AG10803 (cell line): ENCODE measurements around the gene THOP1.

Source experiments
- DNase-seq: peaks from one replicate; pipeline ENCODE4 v3.0.0; 2010; ENCODE audit warnings: low read depth
- H3K4me3 ChIP-seq: 2 replicates; pipeline ENCODE4 v1.5.1; 2011; ENCODE audit warnings: mild to moderate bottlenecking, low read length, control low read depth
- TF ChIP-seq, protein P1 (sequence below): conservative IDR thresholded peaks from 2 replicates; pipeline ENCODE4 v1.5.1; 2011; ENCODE audit warnings: mild to moderate bottlenecking, low read length, control low read depth, inconsistent platforms

Gene THOP1

DNA sequence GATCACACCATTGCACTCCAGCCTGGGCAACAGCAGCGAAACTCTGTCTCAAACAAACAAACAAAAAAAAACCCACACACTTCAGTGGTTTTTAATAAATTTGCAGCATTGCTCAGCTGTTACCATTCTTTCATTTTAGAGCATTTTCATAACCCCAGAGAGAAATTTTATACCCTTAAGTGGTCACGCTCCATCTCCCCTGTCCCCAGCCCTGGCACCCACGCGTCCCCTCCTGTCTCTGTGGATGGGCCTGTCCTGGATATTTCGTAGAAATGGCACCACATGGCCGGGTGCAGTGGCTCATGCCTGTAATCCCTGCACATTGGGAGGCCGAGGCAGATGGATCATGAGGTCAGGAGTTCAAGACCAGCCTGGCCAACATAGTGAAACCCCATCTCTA lies 7.8 kb downstream of the THOP1 start:
- DNase-seq = no peak
- H3K4me3 ChIP-seq = no peak overlapping the region
- TF ChIP-seq, protein P1, sequence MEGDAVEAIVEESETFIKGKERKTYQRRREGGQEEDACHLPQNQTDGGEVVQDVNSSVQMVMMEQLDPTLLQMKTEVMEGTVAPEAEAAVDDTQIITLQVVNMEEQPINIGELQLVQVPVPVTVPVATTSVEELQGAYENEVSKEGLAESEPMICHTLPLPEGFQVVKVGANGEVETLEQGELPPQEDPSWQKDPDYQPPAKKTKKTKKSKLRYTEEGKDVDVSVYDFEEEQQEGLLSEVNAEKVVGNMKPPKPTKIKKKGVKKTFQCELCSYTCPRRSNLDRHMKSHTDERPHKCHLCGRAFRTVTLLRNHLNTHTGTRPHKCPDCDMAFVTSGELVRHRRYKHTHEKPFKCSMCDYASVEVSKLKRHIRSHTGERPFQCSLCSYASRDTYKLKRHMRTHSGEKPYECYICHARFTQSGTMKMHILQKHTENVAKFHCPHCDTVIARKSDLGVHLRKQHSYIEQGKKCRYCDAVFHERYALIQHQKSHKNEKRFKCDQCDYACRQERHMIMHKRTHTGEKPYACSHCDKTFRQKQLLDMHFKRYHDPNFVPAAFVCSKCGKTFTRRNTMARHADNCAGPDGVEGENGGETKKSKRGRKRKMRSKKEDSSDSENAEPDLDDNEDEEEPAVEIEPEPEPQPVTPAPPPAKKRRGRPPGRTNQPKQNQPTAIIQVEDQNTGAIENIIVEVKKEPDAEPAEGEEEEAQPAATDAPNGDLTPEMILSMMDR = no peak

DNA sequence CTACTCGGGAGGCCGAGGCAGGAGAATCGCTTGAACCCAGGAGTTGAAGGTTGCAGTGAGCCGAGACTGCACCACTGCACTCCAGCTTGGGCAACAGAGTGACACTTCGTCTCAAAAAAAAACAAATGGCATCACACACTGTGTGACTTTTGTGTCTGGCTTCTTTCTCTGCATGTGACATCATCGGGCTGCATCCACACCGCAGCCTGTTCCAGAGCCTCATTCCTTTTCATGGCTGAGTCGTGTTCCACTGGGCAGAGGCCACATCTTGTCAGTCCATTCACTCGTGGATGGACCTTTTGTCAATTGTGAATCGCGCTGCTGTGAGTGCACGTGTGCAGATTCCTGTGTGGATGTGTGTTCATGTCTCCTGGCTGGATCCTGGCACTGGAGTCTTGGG lies 8.3 kb downstream of the THOP1 start:
- TF ChIP-seq, protein P1 = no peak
- no peak for DNase-seq
- H3K4me3 ChIP-seq = no peak overlapping the region

GRCh38 chr19:2795827-2796658 lies 10.7 kb downstream of the THOP1 start:
- TF ChIP-seq, protein P1 = no peak
- no peak overlapping the region for H3K4me3 ChIP-seq
- no peak for DNase-seq

GRCh38 chr19:2796659-2797266 lies 11.5 kb downstream of the THOP1 start:
- no peak overlapping the region for H3K4me3 ChIP-seq
- DNase-seq = no peak
- TF ChIP-seq, protein P1 = no peak

- H3K4me3 ChIP-seq = no peak overlapping the region
- TF ChIP-seq, protein P1 = no peak
- DNase-seq = no peak
Observed at GRCh38 chr19:2797280-2797679, 12.0 kb downstream of the THOP1 start.

DNA sequence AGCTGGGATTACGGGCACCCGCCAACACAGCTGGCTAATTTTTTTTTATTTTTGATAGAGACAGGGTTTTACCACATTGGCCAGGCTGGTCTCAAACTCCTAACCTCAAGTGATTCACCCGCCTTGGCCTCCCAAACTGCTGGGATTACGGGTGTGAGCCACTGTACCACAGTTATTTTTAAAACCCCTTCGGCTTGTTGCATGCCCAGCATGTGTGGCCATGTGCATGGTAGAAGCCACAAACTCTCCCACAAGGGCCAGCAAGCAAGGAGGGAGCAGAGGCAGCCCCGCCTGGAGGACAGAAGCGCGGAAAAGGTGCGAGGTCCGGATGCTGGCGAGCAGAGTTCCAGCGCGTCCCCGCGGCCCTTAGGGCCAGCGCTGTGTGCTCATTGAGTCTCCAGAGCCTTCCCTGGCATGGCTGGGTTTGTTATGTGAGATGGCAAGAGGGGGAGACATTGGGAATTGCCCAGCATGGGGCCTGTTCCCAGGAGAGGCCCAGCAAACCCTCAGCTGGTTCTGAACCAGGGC lies 12.9 kb downstream of the THOP1 start:
- H3K4me3 ChIP-seq = no peak overlapping the region
- DNase-seq = no peak
- TF ChIP-seq, protein P1 = no peak

DNA sequence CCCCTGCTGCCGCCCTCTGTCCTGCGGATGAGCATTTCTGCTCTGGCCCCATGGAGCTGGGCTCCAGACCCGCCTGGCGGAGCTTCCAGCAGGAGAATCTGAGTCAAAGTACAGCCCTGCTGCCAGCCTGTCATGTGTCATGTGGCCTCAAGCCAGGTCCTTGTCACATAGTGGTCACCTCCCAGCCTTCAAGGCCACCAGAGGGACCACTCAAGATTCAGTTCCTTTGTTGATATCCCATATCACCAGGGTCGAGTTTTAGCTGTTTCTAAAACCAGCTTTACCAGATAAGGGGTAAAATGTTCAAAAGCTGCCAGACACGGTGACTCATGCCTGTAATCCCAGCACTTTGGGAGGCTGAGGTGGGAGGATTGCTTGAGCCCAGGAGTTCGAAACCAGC lies 13.4 kb downstream of the THOP1 start:
- no peak overlapping the region for H3K4me3 ChIP-seq
- TF ChIP-seq, protein P1 = no peak
- no peak for DNase-seq
